HG02763 (cell line): ENCODE measurements around the gene KIAA0930.

Experiments used
- ATAC-seq: cut with Tn5 transposase; IDR thresholded peaks from one replicate; pipeline ENCODE4 v1.9.1; 2021; ENCODE audit warnings: mild to moderate bottlenecking, moderate library complexity; ENCODE audit not compliant: unreplicated experiment

The KIAA0930 gene

GRCh38 chr22:45223304-45224117, 17.2 kb downstream of the KIAA0930 start:
- no peak for ATAC-seq

- no peak for ATAC-seq
Observed at GRCh38 chr22:45221201-45221600, 19.5 kb downstream of the KIAA0930 start.

- ATAC-seq = no peak
Observed at GRCh38 chr22:45218976-45219375, 21.7 kb downstream of the KIAA0930 start.

- no peak for ATAC-seq
Observed at GRCh38 chr22:45217806-45218205, 22.9 kb downstream of the KIAA0930 start.

GRCh38 chr22:45217345-45217744, 23.3 kb downstream of the KIAA0930 start:
- no peak for ATAC-seq

- ATAC-seq = no peak
Observed at GRCh38 chr22:45216133-45217003, 24.3 kb downstream of the KIAA0930 start.

GRCh38 chr22:45212992-45213751, 27.5 kb downstream of the KIAA0930 start:
- no peak for ATAC-seq

- no peak for ATAC-seq
Observed at GRCh38 chr22:45212306-45212709, 28.4 kb downstream of the KIAA0930 start.

- no peak for ATAC-seq
Observed at GRCh38 chr22:45211848-45212247, 28.8 kb downstream of the KIAA0930 start.

- ATAC-seq = no peak
Observed at GRCh38 chr22:45211435-45211834, 29.3 kb downstream of the KIAA0930 start.

- no peak for ATAC-seq
Observed at GRCh38 chr22:45210991-45211390, 29.7 kb downstream of the KIAA0930 start.

- no peak for ATAC-seq
Observed at GRCh38 chr22:45210577-45210976, 30.1 kb downstream of the KIAA0930 start.

- no peak for ATAC-seq
Observed at GRCh38 chr22:45210174-45210573, 30.5 kb downstream of the KIAA0930 start.

- no peak for ATAC-seq
Observed at GRCh38 chr22:45208993-45209838, 31.5 kb downstream of the KIAA0930 start.

- ATAC-seq = no peak
Observed at GRCh38 chr22:45208696-45208992, 32.0 kb downstream of the KIAA0930 start.

GRCh38 chr22:45207981-45208664, 32.6 kb downstream of the KIAA0930 start:
- ATAC-seq = no peak

GRCh38 chr22:45207533-45207932, 33.2 kb downstream of the KIAA0930 start:
- no peak for ATAC-seq

GRCh38 chr22:45206233-45206632, 34.5 kb downstream of the KIAA0930 start:
- ATAC-seq = no peak

- no peak for ATAC-seq
Observed at GRCh38 chr22:45205276-45205925, 35.3 kb downstream of the KIAA0930 start.
